NCI-H2171 (cell line): Measurements from ENCODE around the gene EFNA5.

Experiments used
- DNase-seq: peaks from one replicate; lab custom pipeline; 2025; lab: John Stamatoyannopoulos, UW

EFNA5 gene

GRCh38 chr5:107426209-107426608 is 244.5 kb downstream of the EFNA5 start:
- DNase-seq, result no peak

- no peak for DNase-seq
Observed at GRCh38 chr5:107425541-107426031, 245.2 kb downstream of the EFNA5 start.

GRCh38 chr5:107424491-107424890 is 246.2 kb downstream of the EFNA5 start:
- DNase-seq, result no peak

- DNase-seq, result no peak
Observed at GRCh38 chr5:107422494-107422893, 248.2 kb downstream of the EFNA5 start.

GRCh38 chr5:107419498-107419897 is 251.2 kb downstream of the EFNA5 start:
- no peak for DNase-seq

GRCh38 chr5:107418902-107419301 is 251.8 kb downstream of the EFNA5 start:
- DNase-seq, result no peak

- DNase-seq, result no peak
Observed at GRCh38 chr5:107418071-107418470, 252.7 kb downstream of the EFNA5 start.

GRCh38 chr5:107415762-107416161 is 255.0 kb downstream of the EFNA5 start:
- no peak for DNase-seq

GRCh38 chr5:107414802-107415201 is 255.9 kb downstream of the EFNA5 start:
- DNase-seq, result no peak

GRCh38 chr5:107413754-107414153 is 257.0 kb downstream of the EFNA5 start:
- no peak for DNase-seq

GRCh38 chr5:107408564-107408963 is 262.2 kb downstream of the EFNA5 start:
- DNase-seq, result no peak

- DNase-seq, result no peak
Observed at GRCh38 chr5:107407713-107408298, 262.9 kb downstream of the EFNA5 start.

GRCh38 chr5:107404595-107405374 is 266.0 kb downstream of the EFNA5 start:
- DNase-seq, result no peak

GRCh38 chr5:107403228-107403953 is 267.3 kb downstream of the EFNA5 start:
- DNase-seq, result no peak

- DNase-seq, result peak; percentile 74
Observed at GRCh38 chr5:107402434-107403227, 268.1 kb downstream of the EFNA5 start.

- no peak for DNase-seq
Observed at GRCh38 chr5:107401470-107402122, 269.1 kb downstream of the EFNA5 start.

GRCh38 chr5:107400328-107400727 is 270.4 kb downstream of the EFNA5 start:
- DNase-seq, result no peak

GRCh38 chr5:107398703-107399102 is 272.0 kb downstream of the EFNA5 start:
- no peak for DNase-seq

GRCh38 chr5:107396351-107396690 is 274.4 kb downstream of the EFNA5 start:
- DNase-seq, result no peak

GRCh38 chr5:107395632-107396350 is 274.9 kb downstream of the EFNA5 start:
- no peak for DNase-seq

GRCh38 chr5:107393851-107394250 is 276.9 kb downstream of the EFNA5 start:
- no peak for DNase-seq
